ENCODE results near the gene CCDC27.

DNA sequence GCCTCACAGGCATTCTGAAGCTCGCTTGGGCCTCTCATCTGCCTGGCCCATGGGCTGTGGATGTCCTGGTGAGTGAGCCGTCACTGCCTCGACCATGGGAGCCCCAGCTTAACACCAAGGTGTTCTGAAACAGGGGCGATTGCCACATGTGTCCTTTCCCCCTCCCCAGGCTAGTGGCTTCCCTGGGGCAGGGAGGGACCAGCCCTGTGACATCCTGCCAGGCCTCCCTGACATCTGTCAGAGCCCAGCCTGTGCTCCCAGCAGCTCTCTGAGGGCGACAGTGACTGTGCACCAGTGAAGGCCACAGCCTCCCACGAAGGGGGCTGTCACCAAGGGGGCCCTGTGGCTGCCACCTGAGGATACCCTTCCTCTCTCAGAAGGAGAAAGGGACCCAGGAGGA is 35.9 kb upstream of the CCDC27 start:
- TF ChIP-seq, protein P1, sequence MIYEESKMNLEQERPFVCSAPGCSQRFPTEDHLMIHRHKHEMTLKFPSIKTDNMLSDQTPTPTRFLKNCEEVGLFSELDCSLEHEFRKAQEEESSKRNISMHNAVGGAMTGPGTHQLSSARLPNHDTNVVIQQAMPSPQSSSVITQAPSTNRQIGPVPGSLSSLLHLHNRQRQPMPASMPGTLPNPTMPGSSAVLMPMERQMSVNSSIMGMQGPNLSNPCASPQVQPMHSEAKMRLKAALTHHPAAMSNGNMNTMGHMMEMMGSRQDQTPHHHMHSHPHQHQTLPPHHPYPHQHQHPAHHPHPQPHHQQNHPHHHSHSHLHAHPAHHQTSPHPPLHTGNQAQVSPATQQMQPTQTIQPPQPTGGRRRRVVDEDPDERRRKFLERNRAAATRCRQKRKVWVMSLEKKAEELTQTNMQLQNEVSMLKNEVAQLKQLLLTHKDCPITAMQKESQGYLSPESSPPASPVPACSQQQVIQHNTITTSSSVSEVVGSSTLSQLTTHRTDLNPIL (CRISPR knock-in tag; IDR thresholded peaks at IDR 0.05; ENCODE audit: low read depth): no peak
- no peak for TF ChIP-seq RARB (CRISPR knock-in tag; IDR thresholded peaks at IDR 0.05)
- TF ChIP-seq, protein P2, sequence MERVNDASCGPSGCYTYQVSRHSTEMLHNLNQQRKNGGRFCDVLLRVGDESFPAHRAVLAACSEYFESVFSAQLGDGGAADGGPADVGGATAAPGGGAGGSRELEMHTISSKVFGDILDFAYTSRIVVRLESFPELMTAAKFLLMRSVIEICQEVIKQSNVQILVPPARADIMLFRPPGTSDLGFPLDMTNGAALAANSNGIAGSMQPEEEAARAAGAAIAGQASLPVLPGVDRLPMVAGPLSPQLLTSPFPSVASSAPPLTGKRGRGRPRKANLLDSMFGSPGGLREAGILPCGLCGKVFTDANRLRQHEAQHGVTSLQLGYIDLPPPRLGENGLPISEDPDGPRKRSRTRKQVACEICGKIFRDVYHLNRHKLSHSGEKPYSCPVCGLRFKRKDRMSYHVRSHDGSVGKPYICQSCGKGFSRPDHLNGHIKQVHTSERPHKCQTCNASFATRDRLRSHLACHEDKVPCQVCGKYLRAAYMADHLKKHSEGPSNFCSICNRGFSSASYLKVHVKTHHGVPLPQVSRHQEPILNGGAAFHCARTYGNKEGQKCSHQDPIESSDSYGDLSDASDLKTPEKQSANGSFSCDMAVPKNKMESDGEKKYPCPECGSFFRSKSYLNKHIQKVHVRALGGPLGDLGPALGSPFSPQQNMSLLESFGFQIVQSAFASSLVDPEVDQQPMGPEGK (CRISPR knock-in tag; IDR thresholded peaks at IDR 0.05; ENCODE audit: borderline replicate concordance): no peak

Measured in SK-N-SH treated with all-trans-retinoic acid at 6 μM for 48 hours (cell line).